Thyroid gland (tissue), 4 donors: Measurements from ENCODE around the gene LRP1. TPM values are rescaled to one million over a fixed set of nuclear protein-coding genes. Genes with fewer than 3 reads are reported as not detected.

Source experiments
- DNase-seq, 2 donors: peaks; one replicate each; pipeline ENCODE4 v3.0.0-alpha.2; 2019
- H3K27ac ChIP-seq, 3 donors: fragments of 200-600 bp; sonication (generic); 1 replicate in 2 of 3; 2 replicates in 1 of 3; pipeline ENCODE4 v1.5.1; 2016 to 2019; ENCODE audit warnings: mild to moderate bottlenecking in 1 of 3, moderate library complexity in 1 of 3
- H3K27me3 ChIP-seq: fragments of 200-600 bp; sonication (generic); one replicate; pipeline ENCODE4 v1.5.1; 2019
- H3K36me3 ChIP-seq, 2 donors: fragments of 200-600 bp; sonication (generic); one replicate each; pipeline ENCODE4 v1.5.1; 2016 to 2019
- H3K4me1 ChIP-seq, 2 donors: fragments of 200-600 bp; sonication (generic); one replicate each; pipeline ENCODE4 v1.5.1; 2017 to 2019
- H3K4me3 ChIP-seq, 3 donors: fragments of 200-600 bp; sonication (generic); replicated peaks in 1 of 3; 1 replicate in 2 of 3; 2 replicates in 1 of 3; pipeline ENCODE4 v1.5.1; 2016; ENCODE audit warnings: mild to moderate bottlenecking in 1 of 3
- H3K9me3 ChIP-seq: fragments of 200-600 bp; sonication (generic); one replicate; pipeline ENCODE4 v1.5.1; 2017
- CTCF ChIP-seq, 6 experiments: fragments of 200-600 bp in 3 of 6; fragments of 450-650 bp in 3 of 6; sonication (generic) in 3 of 6; IDR thresholded peaks; one replicate each; pipeline ENCODE4 v1.5.1; 2016 to 2019; ENCODE audit warnings: antibody characterized with exemption in 6 of 6, mild to moderate bottlenecking in 2 of 6, inconsistent platforms in 1 of 6, moderate library complexity in 1 of 6
- POLR2A ChIP-seq, 2 donors: fragments of 450-650 bp; IDR thresholded peaks; one replicate each; pipeline ENCODE4 v1.6.1; 2017; ENCODE audit warnings: antibody characterized with exemption in 2 of 2, mild to moderate bottlenecking in 2 of 2, moderate library complexity in 1 of 2
- WGBS, 2 donors: methylation state at CpG; one replicate each; pipeline ENCODE4 v1.1.5; 2017; 5-methylcytosine and 5-hydroxymethylcytosine counted together
- intact Hi-C: fragments of 100-400 bp; cut with DNase I; formaldehyde crosslinking; loops from one replicate; pipeline ENCODE4 v1.15.1; 2023
- microRNA counts, 2 donors: library from miRNA; unstranded; fragments of <30 nt; microRNA quantifications; one replicate each; lab custom pipeline; 2016 to 2017
- microRNA-seq: library from miRNA; unstranded; fragments of <30 nt; microRNA quantifications from one replicate; pipeline ENCODE4, GENCODE V29; 2016
- small RNA-seq: library from RNA; depleted of rRNA; stranded (forward); fragments of <200 nt; gene quantifications from one replicate; pipeline ENCODE3, GENCODE V24; 2016
- total RNA-seq, 4 donors: library from RNA; depleted of rRNA; stranded (reverse); fragments of >200 nt; gene quantifications; one replicate each; pipeline ENCODE4 v1.2.3, GENCODE V29; 2016

LRP1 gene
- total RNA-seq, 4 donors from 2014 or later = 98.5 to 161 (median 118) TPM

GRCh38 chr12:57261428-57261865 lies 133.2 kb downstream of the LRP1 start:
- Histone ChIP-seq H3K27ac (no peak overlapping the region), H3K36me3 (peaks cover 40 to 44% of the 10 kb centered on the region in 2 donors), H3K4me3 (no peak overlapping the region), H3K27me3 (no peaks in the 10 kb centered on the region), H3K4me1 (no peaks in the 10 kb centered on the region), H3K9me3 (no peaks in the 10 kb centered on the region)
- TF ChIP-seq CTCF (IDR thresholded peaks at IDR 0.05) (no peak), POLR2A (IDR thresholded peaks at IDR 0.05) (no peak)
- 53 to 66% methylated on average over 2 of the region's 2 CpGs for WGBS, 2 donors
- intact Hi-C loops = no loop called here
- no peak for DNase-seq

DNA sequence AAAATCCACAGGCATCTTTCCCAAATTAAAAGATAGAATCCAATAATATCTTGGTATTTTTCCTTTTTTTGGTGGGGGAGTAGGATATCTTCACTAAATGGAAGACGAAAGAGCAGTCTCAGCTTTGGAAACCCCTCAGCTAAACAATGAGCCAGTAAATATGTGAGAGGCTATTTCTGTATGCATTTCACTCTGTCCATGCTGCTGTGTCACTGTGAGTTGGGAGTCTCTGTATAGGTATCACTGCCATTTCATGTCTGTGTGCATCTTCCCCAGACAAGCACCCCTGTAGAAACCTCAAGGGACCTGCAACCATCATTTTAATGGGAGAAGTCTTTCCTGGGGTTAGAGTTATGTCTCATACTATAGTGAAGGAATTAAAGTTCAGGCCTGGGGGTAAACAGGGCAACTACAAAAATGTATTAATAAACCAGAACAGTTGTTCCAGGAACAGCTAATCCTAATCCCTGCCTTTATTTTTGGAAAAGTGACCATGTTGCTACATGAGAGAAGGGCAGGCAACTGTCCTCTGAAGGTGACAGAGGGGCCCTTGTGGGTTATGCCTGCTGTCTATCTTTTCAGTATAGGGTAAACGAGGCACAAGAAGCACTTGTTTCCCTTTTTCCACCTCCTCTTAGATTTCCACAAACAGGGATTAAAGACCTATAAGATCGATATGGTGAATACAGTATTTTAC lies 134.0 kb downstream of the LRP1 start:
- H3K4me1 ChIP-seq = no peaks in the 10 kb centered on the region
- no peak for DNase-seq
- intact Hi-C loops = no loop called here
- H3K4me3 ChIP-seq = no peak overlapping the region
- no peaks in the 10 kb centered on the region for H3K9me3 ChIP-seq
- H3K27ac ChIP-seq = no peak overlapping the region
- TF ChIP-seq CTCF (IDR thresholded peaks at IDR 0.05) (no peak), POLR2A (IDR thresholded peaks at IDR 0.05) (no peak)
- H3K36me3 ChIP-seq = peaks cover 38 to 48% of the 10 kb centered on the region in 2 donors
- no peaks in the 10 kb centered on the region for H3K27me3 ChIP-seq
- 89 to 92% methylated on average over 3 of the region's 3 CpGs for WGBS, 2 donors

MicroRNA genes within 50 kb of the gene (microRNA counts, 767-probe panel; counts per million panel counts)
- 0 counts per million in 2 donors for microRNA hsa-miR-1228-3p (lab: Ali Mortazavi, UCI)

Small RNAs within 50 kb of the gene (microRNA-seq; reads per million reads assigned to microRNA genes)
- 2.2 reads per million for gene MIR1228

Small RNAs within 50 kb of the gene (small RNA-seq; reads per million reads assigned to genes)
- not detected for gene MIR1228

Other genes with a start within 250 kb of the LRP1 start
- not detected for gene SDR9C7, start 194.1 kb upstream of the LRP1 start, total RNA-seq
- gene RDH16, start 170.9 kb upstream of the LRP1 start, total RNA-seq = 1 to 10 TPM in 1 of 4 donors, under 1 TPM in 1, not detected in 2; 0.22 to 1.3 TPM
- 1 to 10 TPM; 4.5 to 8.5 (median 7.4) TPM for gene ZBTB39, start 121.9 kb upstream of the LRP1 start, total RNA-seq
- not detected for gene TAC3, start 112.0 kb upstream of the LRP1 start, total RNA-seq
- not detected for gene MYO1A, start 78.4 kb upstream of the LRP1 start, total RNA-seq
- 10 to 100 TPM in 2 of 4 donors, 1 to 10 TPM in 2; 5.6 to 10.9 (median 9.2) TPM for gene NEMP1, start 49.7 kb upstream of the LRP1 start, total RNA-seq
- gene NAB2, start 39.4 kb upstream of the LRP1 start, total RNA-seq = 10 to 100 TPM; 11.8 to 48.0 (median 16.1) TPM
- 100 to 1,000 TPM in 1 of 4 donors, 10 to 100 TPM in 3; 79.0 to 144 (median 89.8) TPM for gene STAT6, start 17.1 kb upstream of the LRP1 start, total RNA-seq
- not detected for gene LRP1-AS, start 19.1 kb downstream of the LRP1 start, total RNA-seq
- gene NXPH4, start 88.3 kb downstream of the LRP1 start, total RNA-seq = under 1 TPM in 1 of 4 donors, not detected in 3; 0.27 TPM
- 10 to 100 TPM; 34.0 to 58.4 (median 49.8) TPM for gene SHMT2, start 101.2 kb downstream of the LRP1 start, total RNA-seq
- gene STAC3, start 122.7 kb downstream of the LRP1 start, total RNA-seq = 1 to 10 TPM in 2 of 4 donors, under 1 TPM in 1, not detected in 1; 0.88 to 7.3 (median 3.0) TPM